HUES6 (cell line): ENCODE measurements around the gene PLAC1.

Experiments
- H3K27ac ChIP-seq: 2 replicates; pipeline ENCODE4 v1.7.0; 2013; ENCODE audit warnings: low read depth, mild to moderate bottlenecking, low read length, inconsistent platforms
- H3K27me3 ChIP-seq: 2 replicates; pipeline ENCODE4 v1.6.1; 2013; ENCODE audit warnings: low read length; ENCODE audit not compliant: control insufficient read depth, insufficient read depth
- H3K36me3 ChIP-seq: 2 replicates; pipeline ENCODE4 v1.6.1; 2013; ENCODE audit warnings: low read length; ENCODE audit not compliant: control insufficient read depth, insufficient read depth
- H3K4me1 ChIP-seq: 2 replicates; pipeline ENCODE4 v1.6.1; 2013; ENCODE audit warnings: low read length; ENCODE audit not compliant: control insufficient read depth, insufficient read depth
- H3K4me3 ChIP-seq: 2 replicates; pipeline ENCODE4 v1.5.1; 2013; ENCODE audit warnings: low read depth, low read length
- H3K9ac ChIP-seq: one replicate; pipeline ENCODE4 v1.6.1; 2013; ENCODE audit warnings: mild to moderate bottlenecking, low read length
- H3K9me3 ChIP-seq: 2 replicates; pipeline ENCODE4 v1.6.1; 2013; ENCODE audit warnings: low read depth, low read length; ENCODE audit not compliant: control insufficient read depth, insufficient read depth

Gene PLAC1

GRCh38 chrX:134543288-134543687 is 115.0 kb downstream of the PLAC1 start:
- H3K9ac ChIP-seq, result no peak overlapping the region
- H3K4me1 ChIP-seq, result peaks cover 55% of the 10 kb centered on the region
- H3K4me3 ChIP-seq, result no peak overlapping the region
- H3K9me3 ChIP-seq, result no peaks in the 10 kb centered on the region
- no peak overlapping the region for H3K27ac ChIP-seq
- H3K27me3 ChIP-seq, result peaks cover 34% of the 10 kb centered on the region; the same call in 1 of the 2 replicates
- H3K36me3 ChIP-seq, result no peaks in the 10 kb centered on the region

- Histone ChIP-seq H3K9me3 (no peaks in the 10 kb centered on the region), H3K4me1 (peaks cover 54% of the 10 kb centered on the region), H3K4me3 (no peak overlapping the region), H3K27me3 (peaks cover 34% of the 10 kb centered on the region; the same call in 1 of the 2 replicates), H3K36me3 (no peaks in the 10 kb centered on the region), H3K9ac (no peak overlapping the region), H3K27ac (no peak overlapping the region)
Observed at GRCh38 chrX:134542485-134542884, 115.8 kb downstream of the PLAC1 start.

- H3K4me1 ChIP-seq, result peaks cover 58% of the 10 kb centered on the region
- H3K27me3 ChIP-seq, result peaks cover 28% of the 10 kb centered on the region; the same call in 1 of the 2 replicates
- H3K4me3 ChIP-seq, result no peak overlapping the region
- no peak overlapping the region for H3K9ac ChIP-seq
- no peak overlapping the region for H3K27ac ChIP-seq
- no peaks in the 10 kb centered on the region for H3K36me3 ChIP-seq
- H3K9me3 ChIP-seq, result no peaks in the 10 kb centered on the region
Observed at GRCh38 chrX:134541906-134542305, 116.4 kb downstream of the PLAC1 start.

GRCh38 chrX:134538316-134538715 is 120.0 kb downstream of the PLAC1 start:
- Histone ChIP-seq H3K4me1 (peaks cover 46% of the 10 kb centered on the region), H3K9ac (no peak overlapping the region), H3K36me3 (no peaks in the 10 kb centered on the region), H3K27ac (no peak overlapping the region), H3K9me3 (no peaks in the 10 kb centered on the region), H3K4me3 (no peak overlapping the region), H3K27me3 (no peaks in the 10 kb centered on the region)

DNA sequence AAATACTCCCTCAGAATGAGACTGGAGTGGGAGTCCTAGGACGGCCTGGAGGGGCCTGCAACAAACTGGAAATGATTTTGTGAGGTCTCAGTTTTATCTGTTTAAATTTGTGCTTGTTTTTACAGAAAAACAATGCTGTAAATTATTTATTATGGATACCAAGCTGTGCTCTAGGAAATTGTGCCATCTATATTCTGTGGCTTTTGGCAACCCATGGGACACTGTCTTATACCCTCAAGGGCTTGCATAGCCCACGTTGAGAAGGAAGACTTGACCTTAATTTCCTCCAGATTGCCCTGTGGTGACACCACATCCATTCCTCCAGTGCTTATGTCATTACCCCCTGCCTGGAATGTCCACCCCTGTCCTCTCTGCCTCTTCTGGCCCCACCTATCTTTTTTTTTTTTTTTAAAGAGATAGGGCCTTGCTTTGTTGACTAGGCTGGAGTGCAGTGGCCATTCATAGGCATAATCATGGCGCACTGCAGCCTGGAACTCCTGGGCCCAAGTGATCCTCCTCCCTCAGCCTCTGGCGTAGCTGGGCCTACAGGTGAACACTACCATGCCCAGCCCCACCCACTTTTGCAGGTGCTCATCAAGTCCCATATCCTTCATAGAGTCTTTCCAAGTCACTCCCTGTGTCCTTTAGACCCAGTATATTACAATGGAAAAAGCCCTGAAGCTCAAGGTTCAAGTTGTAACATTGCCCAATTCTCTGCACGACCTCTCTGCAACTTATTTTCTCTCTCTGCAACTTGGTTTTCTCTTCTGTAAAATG is 120.9 kb downstream of the PLAC1 start:
- H3K27ac ChIP-seq, result no peak overlapping the region; the same call in 1 of the 2 replicates
- H3K9ac ChIP-seq, result no peak overlapping the region
- H3K4me3 ChIP-seq, result no peak overlapping the region

DNA sequence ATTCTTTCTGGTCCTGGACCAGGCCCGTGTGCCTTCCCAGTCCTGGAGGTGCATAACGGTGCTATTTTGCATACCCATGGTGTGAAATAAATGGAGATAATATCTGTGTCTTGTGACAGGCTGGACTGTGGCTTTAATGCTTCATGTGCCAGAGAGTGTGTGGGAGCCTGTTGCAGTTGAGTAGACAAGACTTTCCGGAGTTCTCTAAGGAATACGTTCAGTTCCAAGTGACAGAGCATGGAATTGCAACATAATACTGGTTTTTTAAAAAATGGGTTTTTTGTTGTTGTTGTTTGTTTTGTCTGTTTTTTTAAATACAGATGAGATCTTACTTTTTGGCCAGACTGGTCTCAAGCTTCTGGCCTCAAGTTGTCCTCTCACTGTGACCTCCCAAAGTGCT is 124.3 kb downstream of the PLAC1 start:
- Histone ChIP-seq H3K27me3 (peaks cover 3% of the 10 kb centered on the region; the same call in 1 of the 2 replicates), H3K36me3 (no peaks in the 10 kb centered on the region), H3K9me3 (no peaks in the 10 kb centered on the region), H3K4me3 (no peak overlapping the region), H3K9ac (no peak overlapping the region), H3K4me1 (peaks cover 41% of the 10 kb centered on the region), H3K27ac (no peak overlapping the region)

More for the DNA sequence above, 120.9 kb downstream of the PLAC1 start:
- Histone ChIP-seq H3K27me3 (no peaks in the 10 kb centered on the region), H3K36me3 (no peaks in the 10 kb centered on the region), H3K9me3 (no peaks in the 10 kb centered on the region), H3K4me1 (peaks cover 42% of the 10 kb centered on the region)

GRCh38 chrX:134533352-134533751 is 124.9 kb downstream of the PLAC1 start:
- H3K9me3 ChIP-seq, result no peaks in the 10 kb centered on the region
- H3K4me1 ChIP-seq, result peaks cover 43% of the 10 kb centered on the region
- H3K4me3 ChIP-seq, result no peak overlapping the region
- no peaks in the 10 kb centered on the region for H3K36me3 ChIP-seq
- H3K9ac ChIP-seq, result no peak overlapping the region
- no peak overlapping the region for H3K27ac ChIP-seq
- H3K27me3 ChIP-seq, result peaks cover 3% of the 10 kb centered on the region; the same call in 1 of the 2 replicates

- H3K36me3 ChIP-seq, result no peaks in the 10 kb centered on the region
- H3K4me3 ChIP-seq, result no peak overlapping the region
- peaks cover 31% of the 10 kb centered on the region for H3K4me1 ChIP-seq
- no peaks in the 10 kb centered on the region for H3K9me3 ChIP-seq
- H3K27me3 ChIP-seq, result peaks cover 3% of the 10 kb centered on the region; the same call in 1 of the 2 replicates
- no peak overlapping the region for H3K9ac ChIP-seq
- H3K27ac ChIP-seq, result no peak overlapping the region
Observed at GRCh38 chrX:134530845-134531244, 127.4 kb downstream of the PLAC1 start.

GRCh38 chrX:134529481-134529880 is 128.8 kb downstream of the PLAC1 start:
- Histone ChIP-seq H3K36me3 (no peaks in the 10 kb centered on the region), H3K27me3 (peaks cover 3% of the 10 kb centered on the region; the same call in 1 of the 2 replicates), H3K9me3 (no peaks in the 10 kb centered on the region), H3K4me1 (peaks cover 26% of the 10 kb centered on the region), H3K27ac (no peak overlapping the region), H3K9ac (no peak overlapping the region), H3K4me3 (no peak overlapping the region)

- H3K27ac ChIP-seq, result no peak overlapping the region
- no peaks in the 10 kb centered on the region for H3K9me3 ChIP-seq
- H3K4me3 ChIP-seq, result no peak overlapping the region
- H3K4me1 ChIP-seq, result peaks cover 24% of the 10 kb centered on the region
- no peaks in the 10 kb centered on the region for H3K36me3 ChIP-seq
- H3K9ac ChIP-seq, result no peak overlapping the region
- H3K27me3 ChIP-seq, result peaks cover 3% of the 10 kb centered on the region; the same call in 1 of the 2 replicates
Observed at GRCh38 chrX:134528960-134529359, 129.3 kb downstream of the PLAC1 start.

DNA sequence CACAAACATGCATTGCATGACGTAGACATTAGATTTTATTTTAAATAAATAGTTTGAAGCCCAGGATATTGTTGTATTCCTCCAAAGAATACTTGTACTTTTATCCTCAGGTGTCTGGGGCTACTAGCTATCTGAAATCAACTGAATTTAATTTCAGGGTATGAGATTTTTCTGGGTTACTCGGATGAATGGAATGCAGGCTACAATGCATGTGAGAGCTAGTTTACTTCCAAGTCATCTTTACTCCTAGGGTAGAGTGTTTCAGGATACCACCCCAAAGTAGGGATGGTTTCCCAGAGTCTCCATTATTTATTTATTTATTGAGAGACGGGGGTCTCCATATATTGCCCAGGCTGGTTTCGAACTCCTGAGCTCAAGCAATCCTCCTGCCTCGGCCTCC is 131.9 kb downstream of the PLAC1 start:
- H3K9ac ChIP-seq, result no peak overlapping the region
- H3K9me3 ChIP-seq, result no peaks in the 10 kb centered on the region
- no peaks in the 10 kb centered on the region for H3K27me3 ChIP-seq
- H3K4me1 ChIP-seq, result peaks cover 13% of the 10 kb centered on the region; the same call in 1 of the 2 replicates
- no peaks in the 10 kb centered on the region for H3K36me3 ChIP-seq
- no peak overlapping the region for H3K27ac ChIP-seq
- no peak overlapping the region for H3K4me3 ChIP-seq
